ENCODE data around the gene NFE2L3. TPM values are rescaled to one million over a fixed set of nuclear protein-coding genes. Genes with fewer than 3 reads are reported as not detected.

NFE2L3 gene
- total and polyA plus RNA-seq, 9 of the 15 experiments (the other 6 are each of a cell fraction or from before 2014, with no cell fraction given): 2.9 to 16.9 (median 12.4) TPM

- TF ChIP-seq ZHX1 (conservative IDR thresholded peaks at IDR 0.05; ENCODE audit: low read length): no peak
- TF ChIP-seq CHCHD3 (CRISPR knock-in tag; IDR thresholded peaks at IDR 0.05): no peak
- TF ChIP-seq SMAD4 (CRISPR knock-in tag; conservative IDR thresholded peaks at IDR 0.05): peak; percentile 48; the same call in 1 of the 2 replicates
- no peak for TF ChIP-seq ZNF23 (CRISPR knock-in tag; IDR thresholded peaks at IDR 0.05)
- TF ChIP-seq ELF4 (CRISPR knock-in tag; IDR thresholded peaks at IDR 0.05): peak; percentile 80
- TF ChIP-seq DPF2 (IDR thresholded peaks at IDR 0.05): no peak
- peak; percentile 79 for TF ChIP-seq RBBP5 (IDR thresholded peaks at IDR 0.05; ENCODE audit: borderline replicate concordance, insufficient read depth, low read length, poor library complexity, severe bottlenecking)
- no peak for TF ChIP-seq ZNF830 (CRISPR knock-in tag; IDR thresholded peaks at IDR 0.05)
- TF ChIP-seq ARID1B (IDR thresholded peaks at IDR 0.05): no peak
- TF ChIP-seq ZC3H11A (IDR thresholded peaks at IDR 0.05; ENCODE audit: low read depth, low read length): no peak
- TF ChIP-seq ZNF436 (CRISPR knock-in tag; IDR thresholded peaks at IDR 0.05): no peak
- TF ChIP-seq ZKSCAN3 (CRISPR knock-in tag; IDR thresholded peaks at IDR 0.05): no peak
- no peak for TF ChIP-seq NFIX (CRISPR knock-in tag; IDR thresholded peaks at IDR 0.05; ENCODE audit: low read depth)
- TF ChIP-seq CREB5 (CRISPR knock-in tag; IDR thresholded peaks at IDR 0.05): no peak
- no peak for TF ChIP-seq ZNF354B (CRISPR knock-in tag; IDR thresholded peaks at IDR 0.05)
- no peak for TF ChIP-seq RBM22 (IDR thresholded peaks at IDR 0.05; ENCODE audit: low read depth, low read length, poor library complexity, severe bottlenecking)
- no peak for TF ChIP-seq BRD4 (IDR thresholded peaks at IDR 0.05)
- TF ChIP-seq CSDE1 (IDR thresholded peaks at IDR 0.05): no peak
- TF ChIP-seq BHLHE40 (IDR thresholded peaks at IDR 0.05; ENCODE audit: low read length): peak; percentile 76
- TF ChIP-seq FOXK1 (CRISPR knock-in tag; IDR thresholded peaks at IDR 0.05; ENCODE audit: borderline replicate concordance): no peak; the same call in 1 of the 2 replicates
- no peak for TF ChIP-seq NFXL1 (CRISPR knock-in tag; IDR thresholded peaks at IDR 0.05)
- no peak for TF ChIP-seq SPI1 (IDR thresholded peaks at IDR 0.05; ENCODE audit: borderline replicate concordance, low read depth, low read length)
- TF ChIP-seq JUND (IDR thresholded peaks at IDR 0.05; ENCODE audit: borderline replicate concordance, low read depth, low read length): no peak
- no peak for TF ChIP-seq JUND (tag; IDR thresholded peaks at IDR 0.05; ENCODE audit: borderline replicate concordance, low read depth, low read length)
- no peak for TF ChIP-seq ZBTB8A (IDR thresholded peaks at IDR 0.05; ENCODE audit: partially characterized antibody)
- TF ChIP-seq CCAR2 (IDR thresholded peaks at IDR 0.05; ENCODE audit: low read depth, low read length): no peak
- peak; percentile 64 for TF ChIP-seq PHF20 (IDR thresholded peaks at IDR 0.05; ENCODE audit: partially characterized antibody)
- no peak for TF ChIP-seq CGGBP1 (CRISPR knock-in tag; IDR thresholded peaks at IDR 0.05)
Measured at GRCh38 chr7:26151953-26152781, at the start of gene NFE2L3 (continued).
